CD4-positive, alpha-beta T cell treated with Interleukin-2 at 100 ng/mL for 4 hours (primary cell): ENCODE data around the gene RAP1GAP2.

Source experiments
- DNase-seq: peaks from one replicate; pipeline ENCODE4 v3.0.0-alpha.2; 2020; ENCODE audit warnings: low spot score

The RAP1GAP2 gene

DNA sequence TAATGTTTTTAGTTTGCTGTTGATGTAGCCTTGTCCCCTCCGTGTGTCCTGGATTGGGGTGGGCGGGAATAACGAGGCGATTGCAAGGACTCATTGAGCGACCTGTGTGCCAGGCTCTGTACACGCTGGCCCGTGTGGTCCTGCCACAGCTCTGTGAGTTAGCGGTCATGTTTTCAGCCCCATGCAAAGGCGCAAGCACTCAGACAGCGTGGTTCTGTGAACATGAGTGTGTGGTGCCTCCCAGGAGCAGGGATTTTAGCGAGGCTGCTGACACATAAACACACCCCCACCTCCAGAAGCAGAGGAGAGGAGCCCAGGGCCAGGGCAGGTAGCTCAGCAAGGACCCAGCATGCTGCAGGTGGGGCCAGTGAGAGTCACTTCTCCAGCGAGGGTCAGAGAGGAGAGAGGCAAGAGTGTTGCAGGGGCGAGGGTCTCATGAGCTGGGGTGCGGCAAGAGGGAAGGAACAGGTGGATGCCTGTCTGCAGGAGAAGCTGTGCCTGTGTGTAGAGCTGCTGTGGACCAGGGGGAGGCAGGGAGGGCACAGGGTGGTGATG lies 151.8 kb downstream of the RAP1GAP2 start:
- DNase-seq = no peak

DNA sequence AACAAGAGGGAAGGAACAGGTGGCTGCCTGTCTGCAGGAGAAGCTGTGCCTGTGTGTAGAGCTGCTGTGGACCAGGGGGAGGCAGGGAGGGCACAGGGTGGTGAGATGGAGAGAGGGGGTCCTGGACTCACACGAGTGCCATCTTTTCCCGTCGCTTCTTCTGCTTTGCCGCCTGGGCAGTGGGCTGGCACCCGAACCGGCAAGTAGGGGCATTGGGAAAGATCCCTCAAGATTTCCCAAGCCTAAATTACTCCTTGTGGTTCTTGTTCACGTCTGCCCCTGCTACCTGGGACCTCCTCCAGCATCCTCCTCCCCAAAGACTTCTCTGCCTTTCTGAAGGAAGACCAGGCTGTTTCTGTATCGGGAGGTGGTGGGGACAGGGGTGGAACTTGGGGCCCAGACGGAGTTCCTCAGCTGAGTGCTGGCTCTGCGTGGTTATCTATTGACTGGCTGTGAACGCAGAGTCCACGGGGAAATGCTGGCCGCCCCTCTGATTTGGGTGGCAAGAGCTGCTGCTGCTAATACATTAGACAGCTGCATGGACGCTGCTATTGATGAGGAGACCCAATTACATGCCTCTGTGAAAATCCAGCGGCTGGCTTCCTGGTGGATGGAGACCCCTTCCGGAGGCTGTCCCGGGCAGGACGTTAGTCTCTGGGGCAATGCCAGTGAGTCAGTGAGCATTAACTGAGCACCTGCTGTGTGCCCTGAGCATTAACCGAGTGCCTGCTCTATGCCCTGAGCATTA lies 152.7 kb downstream of the RAP1GAP2 start:
- no peak for DNase-seq

GRCh38 chr17:2949469-2950044 lies 153.3 kb downstream of the RAP1GAP2 start:
- no peak for DNase-seq

GRCh38 chr17:2950846-2951245 lies 154.6 kb downstream of the RAP1GAP2 start:
- DNase-seq = no peak

GRCh38 chr17:2952174-2952845 lies 156.1 kb downstream of the RAP1GAP2 start:
- DNase-seq = no peak

- peak; percentile 50 for DNase-seq
Observed at GRCh38 chr17:2954898-2955445, 158.7 kb downstream of the RAP1GAP2 start.

DNA sequence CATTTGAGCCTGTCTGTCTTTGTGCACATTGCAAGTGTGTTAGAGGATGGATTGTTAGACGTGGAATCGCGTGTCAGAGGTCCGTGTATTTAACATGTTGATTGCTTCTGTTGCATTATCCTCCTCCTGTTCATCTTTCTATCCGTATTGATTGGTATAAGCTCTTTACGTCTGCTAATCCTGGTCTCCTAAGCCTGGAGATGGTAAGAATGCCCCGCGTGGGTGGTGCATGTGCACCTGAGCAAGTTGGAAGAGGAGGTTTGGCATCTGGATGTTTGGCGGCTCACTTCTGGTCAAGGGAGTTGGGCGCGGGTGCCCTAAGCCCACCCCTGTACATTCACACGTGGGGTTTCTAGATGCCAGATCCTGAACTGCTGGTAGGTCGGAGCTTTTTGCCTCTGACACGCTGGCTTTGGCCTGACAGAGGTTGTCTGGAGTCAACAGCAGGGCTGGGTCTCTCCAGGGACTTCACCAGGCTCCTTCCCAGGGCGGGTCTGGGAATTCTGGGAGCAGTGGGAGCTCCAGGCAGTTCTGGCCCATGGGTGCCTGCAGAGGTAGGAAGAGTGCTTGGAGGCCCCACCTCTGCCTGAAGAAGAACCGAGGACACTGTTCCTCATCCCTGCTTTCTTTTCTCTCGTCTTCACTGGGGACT lies 159.8 kb downstream of the RAP1GAP2 start:
- DNase-seq = no peak

- no peak for DNase-seq
Observed at GRCh38 chr17:2957631-2958286, 161.5 kb downstream of the RAP1GAP2 start.

DNA sequence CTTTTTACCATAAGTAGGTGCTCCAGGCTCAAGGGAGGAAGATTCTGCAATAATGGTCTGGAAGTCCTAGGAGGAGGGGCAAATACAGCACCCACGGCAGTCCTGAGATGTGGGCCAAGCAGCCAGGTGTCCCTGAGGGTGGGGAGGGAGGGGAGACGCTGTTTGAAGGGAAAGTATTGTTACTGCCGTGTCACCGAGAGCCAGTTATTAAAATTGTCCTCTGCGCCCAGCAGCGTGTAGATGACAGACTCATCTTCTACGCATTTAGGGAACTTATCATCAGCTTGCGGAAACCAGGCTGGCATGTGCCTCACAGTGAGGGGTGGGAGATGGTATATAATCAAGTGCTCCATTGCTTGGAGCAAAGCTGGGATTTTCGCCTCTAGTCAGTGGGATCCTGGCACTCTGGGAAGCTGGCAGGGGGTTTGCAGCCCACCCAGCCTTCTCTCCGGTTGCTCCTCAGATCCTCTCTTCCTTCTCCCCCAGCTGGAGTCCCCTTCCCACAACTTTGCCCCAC lies 162.5 kb downstream of the RAP1GAP2 start:
- no peak for DNase-seq

DNA sequence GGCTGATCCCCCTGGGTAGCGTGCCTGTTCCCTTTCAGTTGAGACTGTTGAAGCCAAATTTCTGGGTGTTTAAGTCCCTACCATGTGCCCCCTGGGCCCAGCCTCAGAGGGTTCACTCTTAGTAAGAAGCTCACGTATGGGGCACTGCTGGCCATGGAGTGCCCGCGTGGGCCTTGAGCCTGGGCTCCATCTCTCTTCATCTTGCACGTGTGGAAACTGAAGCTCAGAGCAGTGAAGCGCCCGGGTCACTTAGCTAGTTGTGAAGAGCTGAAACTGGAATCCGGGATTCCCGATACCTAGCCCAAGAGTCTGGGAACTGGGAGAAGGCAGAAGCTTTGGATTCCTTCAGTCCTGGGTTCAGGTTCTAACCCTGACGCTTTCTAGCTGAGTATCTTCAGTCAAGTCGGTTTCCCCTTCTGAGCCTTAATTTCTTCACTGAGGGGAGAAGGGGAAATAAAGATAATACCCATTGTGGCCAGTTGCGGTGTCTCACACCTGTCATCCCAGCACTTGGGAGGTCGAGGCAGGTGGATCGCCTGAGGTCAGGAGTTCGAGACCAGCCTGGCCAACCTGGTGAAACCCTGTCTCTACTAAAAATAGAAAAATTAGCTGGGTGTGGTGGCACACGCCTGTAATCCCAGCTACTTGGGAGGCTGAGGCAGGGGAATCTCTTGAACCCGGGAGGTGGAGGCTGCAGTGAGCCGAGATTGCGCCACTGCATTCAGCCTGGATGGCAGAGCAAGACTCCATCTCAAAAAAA lies 163.3 kb downstream of the RAP1GAP2 start:
- no peak for DNase-seq

- no peak for DNase-seq
Observed at GRCh38 chr17:2961446-2961845, 165.2 kb downstream of the RAP1GAP2 start.

- no peak for DNase-seq
Observed at GRCh38 chr17:2962236-2962635, 166.0 kb downstream of the RAP1GAP2 start.

DNA sequence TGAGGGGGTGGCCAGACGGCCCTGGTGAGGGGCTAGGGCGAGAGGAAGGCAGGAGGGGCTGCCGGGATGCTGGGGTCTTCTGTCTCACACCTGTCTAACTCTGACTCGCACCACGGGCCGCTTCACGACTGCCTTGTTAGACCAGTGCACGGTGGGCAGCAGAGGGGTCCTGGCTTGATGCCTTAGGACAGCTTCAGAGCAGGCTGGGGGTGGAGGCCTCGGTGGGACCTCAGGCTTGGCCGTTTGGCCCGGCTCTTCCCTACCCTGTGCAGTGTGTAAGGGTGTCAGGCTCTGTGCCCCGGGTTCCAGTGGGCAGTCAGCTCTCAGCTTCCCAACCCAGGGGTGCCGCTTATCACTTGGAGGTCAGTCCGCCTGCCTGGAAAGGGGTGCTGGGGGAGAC lies 166.5 kb downstream of the RAP1GAP2 start:
- no peak for DNase-seq

DNA sequence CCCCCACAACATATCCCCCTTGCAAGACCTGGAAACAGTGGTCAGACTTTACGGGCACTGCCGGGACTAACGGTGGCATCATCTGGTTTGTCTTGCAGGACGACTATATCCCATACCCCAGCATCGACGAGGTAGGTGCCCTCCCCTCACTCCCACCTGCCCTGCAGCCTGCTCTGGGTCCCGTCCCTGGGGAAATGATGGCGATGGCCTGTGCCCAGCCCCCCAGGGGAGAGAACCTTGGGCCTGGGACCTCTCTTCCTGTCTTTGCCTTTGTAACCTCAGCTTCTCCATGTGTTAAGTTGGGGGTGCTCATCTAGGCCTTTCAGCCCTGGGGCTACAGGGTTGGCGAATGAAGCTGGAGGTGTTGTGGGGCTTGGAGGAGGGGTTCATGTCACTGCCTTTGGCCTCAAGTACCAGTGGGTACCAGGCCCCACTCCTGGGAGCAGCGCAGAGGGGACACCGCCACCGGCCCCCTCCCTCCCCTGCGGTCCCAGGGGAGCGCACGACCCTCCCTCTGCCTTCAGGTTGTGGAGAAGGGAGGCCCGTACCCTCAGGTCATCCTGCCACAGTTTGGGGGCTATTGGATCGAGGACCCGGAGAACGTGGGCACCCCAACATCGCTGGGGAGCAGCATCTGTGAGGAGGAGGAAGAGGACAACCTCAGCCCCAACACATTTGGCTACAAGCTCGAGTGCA lies 167.2 kb downstream of the RAP1GAP2 start:
- no peak for DNase-seq

DNA sequence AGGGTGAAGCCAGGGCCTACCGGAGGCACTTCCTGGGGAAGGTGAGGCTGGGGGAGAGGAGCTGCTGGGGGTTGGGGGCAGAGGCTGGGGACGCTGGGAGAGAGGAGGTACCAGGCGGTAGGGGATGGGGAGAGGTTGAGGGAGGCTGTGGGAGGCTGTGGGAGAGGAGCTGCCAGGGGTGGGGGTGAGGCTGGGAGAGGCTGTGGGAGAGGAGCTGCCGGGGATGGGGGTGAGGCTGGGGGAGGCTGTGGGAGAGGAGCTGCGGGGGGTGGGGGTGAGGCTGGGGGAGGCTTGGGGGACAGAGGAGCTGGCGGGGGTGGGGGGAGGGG lies 167.8 kb downstream of the RAP1GAP2 start:
- no peak for DNase-seq

- no peak for DNase-seq
Observed at GRCh38 chr17:2964370-2964769, 168.1 kb downstream of the RAP1GAP2 start.

GRCh38 chr17:2964831-2965230 lies 168.6 kb downstream of the RAP1GAP2 start:
- no peak for DNase-seq

GRCh38 chr17:2965621-2966595 lies 169.7 kb downstream of the RAP1GAP2 start:
- no peak for DNase-seq

DNA sequence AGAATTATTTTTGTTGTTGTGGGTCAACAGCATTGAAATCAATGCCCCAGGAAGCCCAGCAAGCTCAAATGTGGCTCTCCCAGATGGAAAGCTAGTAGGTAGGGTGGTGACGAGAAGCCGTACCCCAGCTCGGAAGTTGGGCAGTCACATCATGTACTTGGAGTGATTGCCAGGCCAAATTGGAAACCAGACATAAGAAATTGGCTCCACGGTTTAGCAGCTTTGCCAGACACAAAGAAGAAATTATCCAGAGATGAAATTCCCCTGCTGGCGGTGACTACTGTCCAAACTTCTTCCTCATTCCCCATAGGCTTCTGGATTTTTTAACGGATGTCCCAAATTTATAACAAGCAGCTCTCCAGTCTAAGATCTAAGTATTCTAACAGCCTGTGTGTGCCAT lies 171.3 kb downstream of the RAP1GAP2 start:
- no peak for DNase-seq
